Measurements from ENCODE around the gene GMPR. TPM values are rescaled to one million over a fixed set of nuclear protein-coding genes. Genes with fewer than 3 reads are reported as not detected.

The GMPR gene
- total and polyA plus RNA-seq, 2 donors (not counting 3 experiments of a cell fraction or from before 2014, with no cell fraction given): 36.3 to 64.0 TPM

GRCh38 chr6:16332175-16332542, 93.8 kb downstream of the GMPR start:
- peaks cover 24% of the 10 kb centered on the region for H3K4me1 ChIP-seq (ENCODE audit: control insufficient read depth, extremely low read depth, insufficient read depth, low read length)
- no peak overlapping the region for H3K27ac ChIP-seq (ENCODE audit: insufficient read depth, low read depth, low read length)
- no peaks in the 10 kb centered on the region for H3K27me3 ChIP-seq (ENCODE audit: control insufficient read depth in 2 of 2, insufficient read depth in 2 of 2, low read length in 2 of 2)
- no peaks in the 10 kb centered on the region for H3K79me2 ChIP-seq (ENCODE audit: control insufficient read depth, insufficient read depth, low read length)
- ChIA-PET POLR2A (no interaction called here), CTCF (interaction anchor here (0.6 to 4.2 kb wide), 44 partner anchors 8 to 758 kb away, joined by 3 to 92 read pairs (median 5); partner anchors contain the start of gene ATXN1)
- no peak overlapping the region for H3K4me3 ChIP-seq (replicated peaks in 1 of 3; ENCODE audit: insufficient read depth in 1 of 3, low read depth in 1 of 3, low read length in 3 of 3)
- TF ChIP-seq CTCF (IDR thresholded peaks at IDR 0.05; ENCODE audit: extremely low read depth in 1 of 2, insufficient read depth in 1 of 2, low read depth in 1 of 2, low read length in 2 of 2): peak; percentile 82
- no peak for TF ChIP-seq MYC (IDR thresholded peaks at IDR 0.05; ENCODE audit: low read depth, low read length)
- H3K9me3 ChIP-seq (replicated peaks; ENCODE audit: control insufficient read depth, insufficient read depth, low read length): no peaks in the 10 kb centered on the region
- H3K9ac ChIP-seq (replicated peaks; ENCODE audit: extremely low read depth, insufficient read depth, low read length): no peak overlapping the region
- dilution Hi-C loops (cut with MboI; ENCODE audit: extremely low pct_ligation_motif_present, low sequenced_read_pairs): no loop called here
- H3K36me3 ChIP-seq (ENCODE audit: control insufficient read depth in 2 of 2, extremely low read depth in 1 of 2, insufficient read depth in 2 of 2, low read length in 2 of 2): peaks cover 0 to 7% of the 10 kb centered on the region in 2 experiments
- no peak overlapping the region for H2AFZ ChIP-seq (ENCODE audit: low read depth, low read length)
- DNase-seq (ENCODE audit: low read depth, low spot score): peak; percentile 89
- peak; percentile 95 for FAIRE-seq
- no TSS peak for BruUV-seq (replicated peaks)
- H4K20me1 ChIP-seq (replicated peaks; ENCODE audit: control insufficient read depth, extremely low read depth, insufficient read depth, low read length): no peaks in the 10 kb centered on the region
- intact Hi-C loops (cut with micrococcal nuclease): loop anchor here (1.0 to 5.0 kb wide), 6 partner anchors 77 to 755 kb away; no protein-coding TSS in a partner anchor
- H3K9me1 ChIP-seq (replicated peaks; ENCODE audit: control insufficient read depth, extremely low read depth, insufficient read depth, low read length): no peaks in the 10 kb centered on the region
- H3K4me2 ChIP-seq (ENCODE audit: insufficient read depth, low read length): peak overlapping the region; percentile 42

- no peak for TF ChIP-seq CTCF (IDR thresholded peaks at IDR 0.05; ENCODE audit: extremely low read depth in 1 of 2, insufficient read depth in 1 of 2, low read depth in 1 of 2, low read length in 2 of 2)
- no peak for TF ChIP-seq FOS (IDR thresholded peaks at IDR 0.05; ENCODE audit: borderline replicate concordance, insufficient read depth, low read length)
- no peak for TF ChIP-seq GATA2 (IDR thresholded peaks at IDR 0.05; ENCODE audit: insufficient read depth, insufficient read length, low read depth, low read length)
- TF ChIP-seq JUN (IDR thresholded peaks at IDR 0.05; ENCODE audit: borderline replicate concordance, insufficient read depth, insufficient read length, low read depth): no peak
- no peak for TF ChIP-seq POLR2A (IDR thresholded peaks at IDR 0.05; ENCODE audit: low read depth, low read length)
- TF ChIP-seq POLR2AphosphoS5 (IDR thresholded peaks at IDR 0.05; ENCODE audit: insufficient read depth, low read depth, low read length): no peak
- no peak for TF ChIP-seq MYC (IDR thresholded peaks at IDR 0.05; ENCODE audit: low read depth, low read length)
- no peak for TF ChIP-seq MAX (IDR thresholded peaks at IDR 0.05; ENCODE audit: insufficient read depth, insufficient read length)
- TF ChIP-seq EZH2 (IDR thresholded peaks at IDR 0.05; ENCODE audit: borderline replicate concordance, low read depth, low read length, severe bottlenecking): no peak
- Histone ChIP-seq H3K4me1 (ENCODE audit: control insufficient read depth, extremely low read depth, insufficient read depth, low read length) (peaks cover 36% of the 10 kb centered on the region), H3K79me2 (ENCODE audit: control insufficient read depth, insufficient read depth, low read length) (no peaks in the 10 kb centered on the region), H3K4me2 (ENCODE audit: insufficient read depth, low read length) (no peak overlapping the region), H3K9me3 (replicated peaks; ENCODE audit: control insufficient read depth, insufficient read depth, low read length) (no peaks in the 10 kb centered on the region), H2AFZ (ENCODE audit: low read depth, low read length) (no peak overlapping the region), H3K9ac (replicated peaks; ENCODE audit: extremely low read depth, insufficient read depth, low read length) (no peak overlapping the region), H3K4me3 (replicated peaks in 1 of 3; ENCODE audit: insufficient read depth in 1 of 3, low read depth in 1 of 3, low read length in 3 of 3) (no peak overlapping the region), H4K20me1 (replicated peaks; ENCODE audit: control insufficient read depth, extremely low read depth, insufficient read depth, low read length) (no peaks in the 10 kb centered on the region), H3K27me3 (ENCODE audit: control insufficient read depth in 2 of 2, insufficient read depth in 2 of 2, low read length in 2 of 2) (no peaks in the 10 kb centered on the region), H3K36me3 (ENCODE audit: control insufficient read depth in 2 of 2, extremely low read depth in 1 of 2, insufficient read depth in 2 of 2, low read length in 2 of 2) (no peaks in the 10 kb centered on the region), H3K27ac (ENCODE audit: insufficient read depth, low read depth, low read length) (no peak overlapping the region), H3K9me1 (replicated peaks; ENCODE audit: control insufficient read depth, extremely low read depth, insufficient read depth, low read length) (no peaks in the 10 kb centered on the region)
- ChIA-PET POLR2A (no interaction called here), CTCF (interaction anchor here (1.2 to 4.2 kb wide), 11 partner anchors 9 to 631 kb away, joined by 3 to 92 read pairs (median 10); partner anchors contain the start of gene ATXN1)
- intact Hi-C loops (cut with micrococcal nuclease): loop anchor here (2.0 to 5.0 kb wide), 3 partner anchors 177 to 754 kb away; no protein-coding TSS in a partner anchor
- FAIRE-seq (no peak), DNase-seq (ENCODE audit: low read depth, low spot score) (no peak)
- dilution Hi-C loops (cut with MboI; ENCODE audit: extremely low pct_ligation_motif_present, low sequenced_read_pairs): no loop called here
- no TSS peak for BruUV-seq (replicated peaks)
Observed at GRCh38 chr6:16333580-16333979, 95.2 kb downstream of the GMPR start.

Measured in endothelial cell of umbilical vein (primary cell).